OCI-LY7 (cell line): ENCODE results near the gene VIPR2. TPM values are rescaled to one million over a fixed set of nuclear protein-coding genes. Genes with fewer than 3 reads are reported as not detected.

Experiments used
- BruUV-seq: library from RNA; stranded (reverse); fragments of 400-500 nt; replicated peaks from 2 replicates; lab custom pipeline; 2021; lab: Mats Ljungman, UMichigan
- CTCF ChIA-PET: fragments of 300-600 bp; sonication (Branson Sonifier 250); formaldehyde crosslinking; loops from one replicate; lab custom pipeline; 2022; ENCODE audit warnings: antibody characterized with exemption; ENCODE audit not compliant: unreplicated experiment; lab: Charles Lee
- POLR2A ChIA-PET: fragments of 300-600 bp; sonication (Branson Sonifier 250); formaldehyde crosslinking; loops from one replicate; lab custom pipeline; 2022; ENCODE audit warnings: antibody characterized with exemption; lab: Charles Lee
- DNase-seq: peaks from one replicate; pipeline ENCODE4 v3.0.0-alpha.2; 2015; ENCODE audit warnings: low spot score
- H2AFZ ChIP-seq: fragments of 200-600 bp; sonication (generic), shearing (Covaris generic); 2 replicates; pipeline ENCODE4 v1.6.1; 2014; ENCODE audit warnings: mild to moderate bottlenecking, antibody characterized with exemption, low read length, moderate library complexity
- H3K27ac ChIP-seq: fragments of 200-600 bp; sonication (generic); 2 replicates; pipeline ENCODE4 v1.5.1; 2014; ENCODE audit warnings: mixed run types, low read depth, mild to moderate bottlenecking, moderate library complexity, low read length, inconsistent platforms; ENCODE audit not compliant: poor library complexity, severe bottlenecking
- H3K36me3 ChIP-seq: fragments of 200-600 bp; sonication (generic); 2 replicates; pipeline ENCODE4 v1.6.1; 2014; ENCODE audit warnings: mild to moderate bottlenecking, antibody characterized with exemption, low read length, moderate library complexity, mixed read lengths; ENCODE audit not compliant: insufficient read depth
- H3K4me1 ChIP-seq: fragments of 200-600 bp; sonication (generic); 2 replicates; pipeline ENCODE4 v1.5.1; 2014; ENCODE audit warnings: mild to moderate bottlenecking, low read length; ENCODE audit not compliant: insufficient read depth, poor library complexity, severe bottlenecking
- H3K4me2 ChIP-seq: fragments of 200-600 bp; sonication (generic); 2 replicates; pipeline ENCODE4 v1.6.1; 2014; ENCODE audit warnings: mild to moderate bottlenecking, low read length
- H3K4me3 ChIP-seq: fragments of 200-600 bp; sonication (generic); 2 replicates; pipeline ENCODE4 v1.5.1; 2014; ENCODE audit warnings: mild to moderate bottlenecking, low read depth, low read length; ENCODE audit not compliant: poor library complexity, severe bottlenecking
- H3K79me2 ChIP-seq: fragments of 200-600 bp; sonication (generic); 2 replicates; pipeline ENCODE4 v1.6.1; 2016; ENCODE audit warnings: low read depth, mild to moderate bottlenecking, low read length, moderate library complexity, mixed read lengths; ENCODE audit not compliant: insufficient read depth
- H3K9me2 ChIP-seq: fragments of 200-600 bp; sonication (generic); 2 replicates; pipeline ENCODE4 v1.6.1; 2016; ENCODE audit warnings: mild to moderate bottlenecking, low read length, mixed read lengths; ENCODE audit not compliant: insufficient read depth
- H3K9me3 ChIP-seq: fragments of 200-600 bp; sonication (generic); 2 replicates; pipeline ENCODE4 v1.6.1; 2014; ENCODE audit warnings: mild to moderate bottlenecking, mixed run types, low read length, mixed read lengths
- H4K20me1 ChIP-seq: fragments of 200-600 bp; sonication (generic); 2 replicates; pipeline ENCODE4 v1.6.1; 2014; ENCODE audit warnings: mild to moderate bottlenecking, antibody characterized with exemption, low read length, moderate library complexity, mixed read lengths; ENCODE audit not compliant: insufficient read depth
- CTCF ChIP-seq: fragments of 200-600 bp; sonication (generic); conservative IDR thresholded peaks from 2 replicates; pipeline ENCODE4 v1.5.1; 2014; ENCODE audit warnings: mild to moderate bottlenecking, antibody characterized with exemption, low read length, moderate library complexity, mixed read lengths
- EZH2phosphoT487 ChIP-seq: fragments of 200-600 bp; sonication (generic); IDR thresholded peaks from 2 replicates; pipeline ENCODE4 v1.6.1; 2018; ENCODE audit warnings: low read depth, borderline replicate concordance, mild to moderate bottlenecking, mixed run types, antibody characterized with exemption, low read length, moderate library complexity, mixed read lengths
- intact Hi-C: fragments of 100-400 bp; cut with micrococcal nuclease; formaldehyde crosslinking; loops from one replicate; pipeline ENCODE4 v1.10.0; 2022; ENCODE audit not compliant: unreplicated experiment
- total RNA-seq, 2 experiments: library from RNA; depleted of rRNA in 1 of 2; stranded (reverse); fragments of >200 nt in 1 of 2; shearing (Covaris generic) in 1 of 2; gene quantifications; 2 replicates each; pipeline ENCODE4 v1.2.3, GENCODE V29; 2014 to 2022

VIPR2 gene
- total RNA-seq, 2 experiments from 2014 or later = not detected

DNA sequence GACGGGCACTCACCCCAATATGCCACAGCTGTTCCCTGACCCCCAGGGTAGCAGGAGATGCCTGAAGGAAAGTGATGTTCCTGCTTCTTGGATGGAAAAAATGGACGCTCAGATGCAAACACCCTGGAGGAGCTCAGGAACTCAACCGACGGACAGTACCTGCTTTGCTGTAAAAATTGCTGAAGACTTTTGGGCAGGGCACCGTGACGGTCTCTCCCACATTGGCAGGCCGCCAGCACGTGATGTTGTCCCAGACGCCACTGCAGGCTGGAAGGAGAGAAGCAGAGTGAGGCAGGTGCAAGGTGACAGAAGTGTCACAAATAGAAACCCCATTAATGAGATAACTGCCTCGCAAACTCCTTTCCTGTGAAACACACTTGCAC lies 35.0 kb downstream of the VIPR2 start:
- POLR2A ChIA-PET = no interaction called here
- no peak overlapping the region for H3K4me2 ChIP-seq

GRCh38 chr7:159108941-159109652 lies 35.6 kb downstream of the VIPR2 start:
- Histone ChIP-seq H3K9me3 (no peaks in the 10 kb centered on the region), H3K4me2 (no peak overlapping the region), H3K27ac (no peak overlapping the region), H4K20me1 (no peaks in the 10 kb centered on the region), H3K4me1 (no peaks in the 10 kb centered on the region), H3K79me2 (no peaks in the 10 kb centered on the region), H3K4me3 (no peak overlapping the region), H3K9me2 (no peaks in the 10 kb centered on the region), H2AFZ (no peak overlapping the region), H3K36me3 (no peaks in the 10 kb centered on the region)
- POLR2A ChIA-PET = no interaction called here
- CTCF ChIA-PET = no interaction called here
- intact Hi-C loops = no loop called here
- TF ChIP-seq CTCF = no peak
- TF ChIP-seq EZH2phosphoT487 = no peak
- BruUV-seq = no TSS peak
- no peak for DNase-seq

More for the DNA sequence above, 35.0 kb downstream of the VIPR2 start:
- Histone ChIP-seq H3K36me3 (no peaks in the 10 kb centered on the region), H4K20me1 (no peaks in the 10 kb centered on the region), H3K79me2 (no peaks in the 10 kb centered on the region), H3K4me3 (no peak overlapping the region), H3K4me1 (no peaks in the 10 kb centered on the region), H3K9me3 (no peaks in the 10 kb centered on the region), H3K27ac (no peak overlapping the region), H3K9me2 (no peaks in the 10 kb centered on the region), H2AFZ (no peak overlapping the region)
- BruUV-seq = no TSS peak
- intact Hi-C loops = no loop called here
- DNase-seq = no peak
- CTCF ChIA-PET = no interaction called here
- TF ChIP-seq CTCF = no peak
- no peak for TF ChIP-seq EZH2phosphoT487

DNA sequence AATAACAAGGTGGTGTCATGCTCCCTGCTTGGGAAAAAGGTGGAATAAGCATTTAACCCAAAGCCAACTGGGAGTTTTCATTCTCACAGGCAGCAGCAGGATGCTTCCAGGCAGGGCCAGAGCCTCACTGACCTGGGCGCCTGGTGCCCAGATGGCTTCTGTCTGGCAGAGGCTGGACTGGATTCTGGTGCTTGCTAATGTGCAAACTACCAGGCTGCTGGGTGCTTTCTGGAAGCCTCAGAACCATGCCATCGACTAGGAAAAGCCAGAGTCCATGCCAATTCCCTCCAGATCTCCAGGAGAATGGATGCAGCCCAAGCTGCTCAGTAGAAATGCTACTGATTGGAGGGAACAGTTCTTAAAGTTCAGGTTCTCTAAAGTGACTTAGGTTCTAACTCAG lies 36.2 kb downstream of the VIPR2 start:
- Histone ChIP-seq H3K9me2 (no peaks in the 10 kb centered on the region), H3K4me3 (no peak overlapping the region), H3K4me2 (no peak overlapping the region), H3K9me3 (no peaks in the 10 kb centered on the region), H3K27ac (no peak overlapping the region), H3K79me2 (no peaks in the 10 kb centered on the region), H3K36me3 (no peaks in the 10 kb centered on the region), H3K4me1 (no peaks in the 10 kb centered on the region), H2AFZ (no peak overlapping the region), H4K20me1 (no peaks in the 10 kb centered on the region)
- BruUV-seq = no TSS peak
- CTCF ChIA-PET = no interaction called here
- intact Hi-C loops = no loop called here
- POLR2A ChIA-PET = no interaction called here
- TF ChIP-seq CTCF = no peak
- no peak for TF ChIP-seq EZH2phosphoT487
- no peak for DNase-seq
